ENCODE measurements around the gene SLC44A5.

DNA sequence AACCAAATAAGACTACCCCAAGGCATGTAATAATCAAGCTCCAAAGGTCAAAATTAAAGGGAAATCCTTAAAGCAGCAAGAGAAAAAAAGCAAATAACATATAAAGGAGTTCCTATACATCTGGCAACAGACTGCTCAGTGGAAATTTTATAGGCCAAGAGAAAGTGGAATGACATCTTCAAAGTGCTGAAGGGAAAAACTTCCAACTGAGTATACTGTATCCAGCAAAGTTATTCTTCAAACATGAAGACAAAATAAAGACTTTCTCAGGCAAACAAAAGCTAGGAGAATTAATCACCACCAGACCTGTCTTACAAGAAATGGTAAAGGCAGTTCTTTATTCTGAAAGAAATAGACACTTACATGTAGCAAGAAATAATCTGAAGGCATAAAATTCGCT is 45.0 kb upstream of the SLC44A5 start:
- TF ChIP-seq, protein P1, sequence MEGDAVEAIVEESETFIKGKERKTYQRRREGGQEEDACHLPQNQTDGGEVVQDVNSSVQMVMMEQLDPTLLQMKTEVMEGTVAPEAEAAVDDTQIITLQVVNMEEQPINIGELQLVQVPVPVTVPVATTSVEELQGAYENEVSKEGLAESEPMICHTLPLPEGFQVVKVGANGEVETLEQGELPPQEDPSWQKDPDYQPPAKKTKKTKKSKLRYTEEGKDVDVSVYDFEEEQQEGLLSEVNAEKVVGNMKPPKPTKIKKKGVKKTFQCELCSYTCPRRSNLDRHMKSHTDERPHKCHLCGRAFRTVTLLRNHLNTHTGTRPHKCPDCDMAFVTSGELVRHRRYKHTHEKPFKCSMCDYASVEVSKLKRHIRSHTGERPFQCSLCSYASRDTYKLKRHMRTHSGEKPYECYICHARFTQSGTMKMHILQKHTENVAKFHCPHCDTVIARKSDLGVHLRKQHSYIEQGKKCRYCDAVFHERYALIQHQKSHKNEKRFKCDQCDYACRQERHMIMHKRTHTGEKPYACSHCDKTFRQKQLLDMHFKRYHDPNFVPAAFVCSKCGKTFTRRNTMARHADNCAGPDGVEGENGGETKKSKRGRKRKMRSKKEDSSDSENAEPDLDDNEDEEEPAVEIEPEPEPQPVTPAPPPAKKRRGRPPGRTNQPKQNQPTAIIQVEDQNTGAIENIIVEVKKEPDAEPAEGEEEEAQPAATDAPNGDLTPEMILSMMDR (IDR thresholded peaks at IDR 0.05): no peak
- no peak for TF ChIP-seq POLR2A (IDR thresholded peaks at IDR 0.05)
